Fibroblast of skin of abdomen (primary cell): Measurements from ENCODE around the gene LGALS9C.
"Not testable (repeated sequence)": the region's sequence is repeated elsewhere in the genome, so short reads cannot be mapped to it uniquely, and the experiment has no call there.

ENCODE experiments used
- DNase-seq: peaks from one replicate; pipeline ENCODE4 v3.0.0-alpha.2; 2013

LGALS9C gene

DNA sequence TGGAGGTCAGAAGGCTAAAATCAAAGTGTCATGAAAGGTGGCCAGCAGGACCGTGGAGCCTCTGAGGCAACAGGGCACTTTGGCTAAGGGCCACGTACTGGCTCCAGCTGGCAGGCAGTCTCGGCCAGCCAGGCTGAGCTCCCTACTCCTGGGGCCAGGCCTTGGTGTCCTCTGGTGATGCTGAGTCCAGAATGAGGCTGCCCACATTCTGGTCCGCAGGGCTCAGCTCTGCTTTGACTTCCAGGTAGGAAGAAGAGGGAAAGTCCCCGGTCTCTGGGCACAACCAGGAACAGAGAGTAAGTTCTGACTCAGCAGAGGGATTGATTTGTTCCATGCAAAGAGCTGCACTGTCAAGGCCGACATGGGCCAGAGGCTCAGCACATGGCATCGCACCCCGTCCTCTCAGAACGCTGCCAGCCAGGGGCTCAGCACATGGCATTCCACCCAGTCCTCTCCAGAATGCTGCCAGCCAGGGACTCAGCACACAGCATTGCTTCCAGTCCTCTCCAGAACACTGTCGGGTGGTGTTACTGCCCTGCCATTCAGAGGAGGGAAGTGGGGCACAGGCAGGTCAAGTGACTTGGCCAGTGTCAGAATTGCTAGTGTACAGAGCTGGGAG, 2.5 kb downstream of the LGALS9C start:
- not testable (repeated sequence) for DNase-seq

DNA sequence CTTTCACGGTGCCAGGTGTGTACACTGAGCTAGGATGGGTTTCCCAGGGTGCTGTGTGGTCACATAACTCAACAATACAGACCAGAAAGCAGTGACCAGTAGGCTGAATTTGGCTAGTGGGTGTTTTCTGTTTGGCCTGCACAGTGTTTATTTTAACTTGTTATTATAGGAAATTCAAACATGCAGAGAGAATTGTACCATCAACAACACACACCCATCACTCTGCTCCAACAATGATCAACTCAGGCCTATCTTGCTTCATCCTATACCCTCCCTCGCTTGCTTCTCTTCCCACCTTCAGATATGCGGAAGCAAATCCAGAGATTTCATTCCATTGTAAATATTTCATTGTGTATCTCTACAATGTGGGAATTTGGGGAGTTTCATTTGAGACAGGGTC, 5.2 kb downstream of the LGALS9C start:
- not testable (repeated sequence) for DNase-seq

DNA sequence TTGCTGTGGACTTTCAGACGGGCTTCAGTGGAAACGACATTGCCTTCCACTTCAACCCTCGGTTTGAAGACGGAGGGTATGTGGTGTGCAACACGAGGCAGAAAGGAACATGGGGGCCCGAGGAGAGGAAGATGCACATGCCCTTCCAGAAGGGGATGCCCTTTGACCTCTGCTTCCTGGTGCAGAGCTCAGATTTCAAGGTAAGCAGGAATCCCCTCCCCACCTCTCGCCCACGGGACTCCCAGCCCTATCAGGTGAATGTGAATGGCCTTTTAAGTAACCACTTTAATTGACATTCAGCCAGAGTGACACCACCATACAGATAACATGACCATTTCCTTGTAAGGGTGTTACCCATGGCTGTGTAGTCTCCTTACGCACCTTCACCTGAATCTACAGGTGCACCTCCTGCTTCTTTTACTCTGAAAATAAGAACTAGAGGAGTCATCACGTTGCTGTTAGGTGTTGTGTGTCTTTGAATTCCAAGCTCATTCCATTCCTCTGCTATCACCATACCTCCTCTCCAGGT, 9.4 kb downstream of the LGALS9C start:
- DNase-seq, result not testable (repeated sequence)

DNA sequence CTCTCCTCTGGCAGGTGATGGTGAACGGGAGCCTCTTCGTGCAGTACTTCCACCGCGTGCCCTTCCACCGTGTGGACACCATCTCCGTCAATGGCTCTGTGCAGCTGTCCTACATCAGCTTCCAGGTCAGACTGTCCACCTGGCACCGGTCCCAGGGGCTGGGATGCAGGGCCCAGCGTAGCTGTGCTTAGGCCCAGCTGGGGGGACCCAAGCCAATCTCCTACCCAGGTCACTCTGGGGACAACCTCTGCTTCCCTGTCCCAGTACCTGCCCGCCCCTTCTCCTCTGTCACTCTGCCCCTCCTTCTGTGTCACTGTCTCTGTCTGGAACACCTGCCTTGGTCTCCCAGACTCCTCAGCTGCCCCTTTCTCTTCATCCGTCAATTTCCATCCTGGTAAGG, 11.0 kb downstream of the LGALS9C start:
- not testable (repeated sequence) for DNase-seq

DNA sequence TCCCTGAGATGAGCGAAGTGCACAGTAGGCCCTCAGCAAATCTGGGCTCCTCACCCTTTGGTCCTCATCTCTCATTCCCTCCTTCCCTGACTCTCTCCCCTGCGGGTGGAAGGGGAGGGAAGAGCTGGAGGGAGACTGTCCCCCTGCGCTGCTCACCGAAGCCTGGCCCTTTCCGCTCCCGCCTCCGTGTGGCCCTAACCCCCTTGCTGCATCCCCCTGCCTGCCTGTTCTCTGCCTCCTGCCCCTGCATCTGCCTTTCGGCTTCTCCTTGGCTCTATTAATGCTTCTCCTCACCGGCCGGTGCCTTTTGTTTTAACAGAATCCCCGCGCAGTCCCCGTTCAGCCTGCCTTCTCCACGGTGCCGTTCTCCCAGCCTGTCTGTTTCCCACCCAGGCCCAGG, 12.0 kb downstream of the LGALS9C start:
- not testable (repeated sequence) for DNase-seq

DNA sequence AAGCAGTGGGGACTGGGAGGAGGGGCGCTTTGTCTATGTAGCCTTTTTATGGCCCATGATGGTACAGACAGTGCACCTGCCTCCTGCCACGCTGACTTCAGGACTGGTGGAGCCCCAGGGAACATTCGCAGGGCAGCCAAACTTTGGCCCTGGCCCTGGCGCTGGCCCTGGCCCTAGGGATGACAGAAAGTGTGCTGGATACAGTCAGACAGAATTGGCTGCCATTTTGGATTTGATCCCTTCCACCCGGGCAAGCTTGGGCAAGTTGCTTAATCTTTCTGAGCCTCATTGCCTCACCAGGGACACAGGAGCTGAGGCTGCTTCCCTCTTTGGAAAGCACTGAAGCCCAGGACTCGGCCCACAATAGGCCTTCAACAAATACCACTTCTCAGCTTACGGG, 13.4 kb downstream of the LGALS9C start:
- DNase-seq, result not testable (repeated sequence)

DNA sequence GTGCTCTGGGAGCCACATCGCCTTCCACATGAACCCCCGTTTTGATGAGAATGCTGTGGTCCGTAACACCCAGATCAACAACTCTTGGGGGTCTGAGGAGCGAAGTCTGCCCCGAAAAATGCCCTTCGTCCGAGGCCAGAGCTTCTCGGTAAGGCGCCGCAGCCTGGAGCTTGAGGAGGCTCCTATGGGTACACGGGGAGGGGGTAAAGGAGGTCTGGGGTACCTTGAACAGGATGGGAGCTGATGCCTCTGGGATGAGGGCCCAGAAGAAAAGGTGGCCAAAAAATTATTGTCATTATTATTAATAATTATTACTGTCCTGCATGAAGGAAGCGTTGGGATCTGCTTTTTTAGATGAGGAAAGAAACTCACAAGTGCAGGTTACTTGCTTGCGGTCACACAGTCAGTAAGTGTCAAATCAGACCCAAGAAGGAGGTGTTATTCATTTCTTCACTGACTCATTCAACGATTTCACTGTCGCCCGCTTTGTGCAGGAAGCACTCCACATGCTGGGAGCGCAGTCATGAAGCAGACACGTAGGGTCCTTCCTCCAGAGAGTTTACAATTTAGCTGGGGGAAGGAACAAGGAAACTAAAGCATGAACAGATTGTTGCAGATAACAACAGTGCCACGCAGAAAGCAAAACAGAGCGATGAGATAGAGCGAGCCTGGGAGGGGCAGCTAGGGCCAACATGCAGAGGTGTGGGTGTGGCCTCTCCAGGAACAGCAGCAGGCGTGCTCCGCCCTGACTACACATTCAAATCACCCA, 16.3 kb downstream of the LGALS9C start:
- not testable (repeated sequence) for DNase-seq

DNA sequence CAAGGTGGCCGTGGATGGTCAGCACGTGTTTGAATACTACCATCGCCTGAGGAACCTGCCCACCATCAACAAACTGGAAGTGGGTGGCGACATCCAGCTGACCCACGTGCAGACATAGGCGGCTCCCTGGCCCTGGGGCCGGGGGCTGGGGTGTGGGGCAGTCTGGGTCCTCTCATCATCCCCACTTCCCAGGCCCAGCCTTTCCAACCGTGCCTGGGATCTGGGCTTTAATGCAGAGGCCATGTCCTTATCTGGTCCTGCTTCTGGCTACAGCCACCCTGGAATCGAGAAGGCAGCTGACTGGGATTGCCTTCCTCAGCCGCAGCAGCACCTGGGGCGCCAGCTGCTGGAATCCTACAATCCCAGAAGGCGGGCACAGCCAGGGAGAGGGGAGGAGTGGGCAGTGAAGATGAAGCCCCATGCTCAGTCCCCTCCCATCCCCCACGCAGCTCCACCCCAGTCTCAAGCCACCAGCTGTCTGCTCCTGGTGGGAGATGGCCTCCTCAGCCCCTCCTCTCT, 17.7 kb downstream of the LGALS9C start:
- DNase-seq, result not testable (repeated sequence)

DNA sequence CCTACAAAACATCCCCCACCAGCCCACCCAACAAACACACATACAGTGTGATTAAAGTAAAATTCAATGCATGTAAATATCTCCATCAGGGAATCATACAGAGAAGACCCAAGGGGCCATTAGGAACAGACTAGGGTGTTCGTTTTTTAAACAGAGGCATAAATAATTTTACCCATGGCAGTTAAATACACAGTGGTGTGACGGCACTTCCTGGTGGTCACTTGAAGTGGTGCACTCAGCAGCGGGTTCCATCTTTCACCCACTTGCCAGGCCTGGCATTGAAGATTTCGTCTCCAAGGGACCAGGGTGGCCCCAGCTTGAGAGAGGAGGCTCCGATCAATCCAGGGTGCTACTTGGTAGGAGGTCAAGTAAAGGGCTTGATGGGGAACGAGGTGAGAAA, 20.5 kb downstream of the LGALS9C start:
- not testable (repeated sequence) for DNase-seq

DNA sequence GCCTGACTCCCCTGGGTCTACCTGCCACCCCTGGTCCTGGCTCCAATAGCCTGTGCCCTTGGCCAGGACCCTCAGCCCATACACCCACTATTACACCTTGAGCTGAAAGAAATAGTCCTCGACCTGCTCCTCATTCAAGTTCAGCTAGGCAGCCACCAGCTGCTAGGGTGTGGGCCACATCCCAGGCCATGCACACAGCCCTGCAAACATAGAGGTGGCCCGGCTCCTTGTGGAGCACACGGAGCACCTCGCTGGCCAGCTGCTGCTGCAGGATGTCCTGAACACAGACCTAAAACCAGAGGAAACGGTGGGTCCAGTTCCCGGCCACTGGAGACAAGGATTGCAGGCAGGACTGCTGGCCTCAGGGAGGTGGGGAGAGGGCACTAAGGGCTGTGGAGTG, 22.5 kb downstream of the LGALS9C start:
- not testable (repeated sequence) for DNase-seq

DNA sequence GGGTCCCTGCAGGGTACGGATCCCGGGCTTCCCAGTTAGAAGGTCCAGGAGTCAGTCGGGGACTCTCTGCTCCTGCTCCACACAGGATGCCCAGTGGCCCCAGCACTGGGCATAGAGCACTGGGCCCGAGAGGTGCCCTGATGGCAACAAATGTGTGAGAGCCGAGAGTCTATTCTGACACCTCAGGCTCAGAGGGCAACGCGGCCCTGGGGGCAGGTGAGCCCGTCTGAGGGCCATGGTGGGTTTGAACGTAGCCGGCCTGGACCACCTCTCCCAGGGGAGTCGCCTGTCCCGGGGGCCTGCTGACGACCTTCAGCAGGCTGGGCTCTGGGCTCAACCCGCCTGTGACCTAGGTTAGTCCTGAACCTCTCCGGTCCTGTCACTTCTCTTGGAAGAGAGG, 23.2 kb downstream of the LGALS9C start:
- not testable (repeated sequence) for DNase-seq

DNA sequence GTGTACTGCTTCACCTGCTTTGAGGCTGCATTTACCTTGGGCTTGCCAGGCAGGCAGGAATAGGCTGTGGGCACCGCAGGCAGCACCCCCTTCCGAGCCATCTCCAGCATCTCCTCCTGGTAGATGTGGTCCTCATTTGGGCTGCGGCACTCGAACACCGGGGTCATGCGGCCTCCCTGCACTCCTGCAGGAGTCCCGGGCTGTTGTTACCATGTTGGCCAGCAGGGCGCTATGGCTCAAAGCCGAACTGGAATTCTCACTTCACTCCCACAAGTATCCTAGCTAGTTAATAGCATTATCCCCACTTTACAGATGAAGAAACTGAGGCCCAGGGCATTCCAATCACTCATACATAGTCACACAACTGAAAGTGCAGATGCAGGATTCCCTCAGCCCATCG, 23.7 kb downstream of the LGALS9C start:
- not testable (repeated sequence) for DNase-seq

DNA sequence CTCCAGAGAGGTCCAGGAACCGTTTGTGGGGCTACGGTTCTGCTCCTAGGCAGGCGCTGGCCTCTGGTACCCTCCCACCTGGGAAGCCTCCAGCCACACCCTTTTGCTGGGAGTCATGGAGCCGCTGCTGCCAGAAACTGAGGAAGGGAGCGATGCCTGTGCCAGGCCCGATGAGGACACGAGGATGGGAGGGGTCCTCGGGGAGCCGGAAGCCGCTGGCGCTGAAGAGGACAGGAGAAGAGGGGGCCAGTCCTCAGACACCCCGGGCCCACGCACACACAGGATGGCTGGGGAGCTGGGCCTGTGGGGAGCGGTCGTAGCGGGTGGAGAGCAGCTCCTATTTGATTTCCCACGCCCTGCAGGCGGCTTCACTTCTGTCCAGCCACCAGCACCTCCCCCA, 24.2 kb downstream of the LGALS9C start:
- not testable (repeated sequence) for DNase-seq

DNA sequence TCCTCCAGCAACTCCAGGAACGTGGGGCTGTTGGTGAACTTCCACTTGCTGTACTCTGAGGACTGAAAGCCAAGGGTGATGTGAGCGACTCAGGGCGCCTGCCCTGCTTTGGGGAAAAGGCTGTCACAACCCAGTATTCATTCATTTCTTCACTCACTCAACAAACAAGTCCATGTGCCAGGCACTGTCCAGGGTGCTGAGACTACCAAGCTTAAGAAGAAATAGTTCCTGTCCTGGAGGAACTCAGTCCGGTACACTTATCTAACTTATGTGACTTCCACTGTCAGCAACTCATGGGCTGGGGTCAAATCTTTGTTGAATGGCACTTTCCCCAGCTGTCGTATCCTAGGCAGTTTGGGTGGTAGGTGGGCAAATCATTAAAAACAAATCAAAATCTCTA, 26.6 kb downstream of the LGALS9C start:
- DNase-seq, result not testable (repeated sequence)

DNA sequence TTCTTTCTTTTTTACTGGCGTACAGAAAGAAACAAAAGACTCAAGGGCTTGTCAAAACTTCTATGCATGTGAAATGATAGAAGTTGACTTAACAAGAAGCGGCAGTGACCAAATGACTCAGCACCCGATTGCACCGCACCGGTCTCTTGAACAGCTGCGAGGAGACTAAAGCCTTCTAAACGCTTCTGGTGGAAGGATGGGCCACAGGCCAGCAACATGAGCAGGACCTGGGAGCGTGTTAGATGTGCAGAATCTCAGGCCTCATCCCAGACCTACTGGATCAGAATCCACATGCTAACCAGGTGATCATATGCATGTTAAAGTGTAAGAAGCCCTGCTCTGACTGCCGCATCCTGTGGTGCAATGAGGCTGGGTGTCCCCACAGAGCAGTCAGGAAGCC, 31.1 kb downstream of the LGALS9C start:
- DNase-seq, result not testable (repeated sequence)

DNA sequence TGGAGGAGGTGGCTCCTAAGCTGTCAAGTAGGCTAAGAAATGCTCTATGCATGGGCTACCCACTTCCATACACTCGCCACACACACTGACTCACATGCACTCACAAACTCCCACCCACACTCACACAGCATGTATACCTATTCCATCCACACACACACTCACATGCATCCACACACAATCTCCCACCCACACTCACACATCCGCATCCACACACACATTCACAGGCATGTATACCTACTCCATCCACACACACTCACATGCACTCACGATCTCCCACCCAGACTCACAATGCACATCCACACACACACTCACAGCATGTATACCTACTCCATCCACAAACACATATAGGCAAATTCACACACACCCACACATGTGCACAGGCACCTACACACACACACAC, 32.1 kb downstream of the LGALS9C start:
- DNase-seq, result not testable (repeated sequence)

DNA sequence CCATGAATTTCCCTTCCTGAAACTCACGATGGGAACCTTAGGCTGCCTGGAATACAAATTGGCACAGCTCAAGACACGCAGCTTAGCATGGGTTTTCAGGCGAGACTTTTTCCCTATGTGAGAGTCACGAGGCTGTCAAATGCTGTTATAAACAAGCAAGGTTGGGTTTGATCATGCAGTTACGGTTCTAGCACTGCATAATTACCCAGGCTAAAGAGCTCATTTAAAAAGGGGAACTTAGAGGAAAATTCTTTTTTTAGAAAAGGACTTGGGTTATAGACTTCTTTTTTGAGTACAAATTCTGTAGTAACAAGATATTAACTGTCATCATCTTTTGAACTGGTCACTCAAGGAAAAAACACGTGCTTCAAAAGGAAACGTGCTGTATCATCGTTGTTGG, 44.5 kb downstream of the LGALS9C start:
- not testable (repeated sequence) for DNase-seq

DNA sequence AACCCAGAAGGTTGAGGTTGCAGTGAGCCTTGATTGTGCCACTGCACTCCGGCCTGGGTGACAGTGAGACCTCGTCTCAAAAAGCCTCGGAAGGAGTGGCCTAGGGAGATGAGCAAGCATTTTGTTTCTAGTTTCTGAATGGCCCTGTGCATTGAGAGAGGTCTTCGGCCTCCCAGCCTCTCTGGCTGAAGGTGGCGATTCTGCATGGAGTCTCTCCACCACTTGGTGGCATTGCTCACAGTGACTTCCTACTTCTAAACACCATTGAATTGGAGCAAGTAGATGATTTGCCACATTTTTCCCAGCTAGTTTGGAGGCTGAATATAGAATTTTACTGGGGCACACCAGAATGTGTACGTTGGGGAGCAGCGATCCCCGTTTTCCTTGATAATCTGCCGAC, 48.4 kb downstream of the LGALS9C start:
- not testable (repeated sequence) for DNase-seq

DNA sequence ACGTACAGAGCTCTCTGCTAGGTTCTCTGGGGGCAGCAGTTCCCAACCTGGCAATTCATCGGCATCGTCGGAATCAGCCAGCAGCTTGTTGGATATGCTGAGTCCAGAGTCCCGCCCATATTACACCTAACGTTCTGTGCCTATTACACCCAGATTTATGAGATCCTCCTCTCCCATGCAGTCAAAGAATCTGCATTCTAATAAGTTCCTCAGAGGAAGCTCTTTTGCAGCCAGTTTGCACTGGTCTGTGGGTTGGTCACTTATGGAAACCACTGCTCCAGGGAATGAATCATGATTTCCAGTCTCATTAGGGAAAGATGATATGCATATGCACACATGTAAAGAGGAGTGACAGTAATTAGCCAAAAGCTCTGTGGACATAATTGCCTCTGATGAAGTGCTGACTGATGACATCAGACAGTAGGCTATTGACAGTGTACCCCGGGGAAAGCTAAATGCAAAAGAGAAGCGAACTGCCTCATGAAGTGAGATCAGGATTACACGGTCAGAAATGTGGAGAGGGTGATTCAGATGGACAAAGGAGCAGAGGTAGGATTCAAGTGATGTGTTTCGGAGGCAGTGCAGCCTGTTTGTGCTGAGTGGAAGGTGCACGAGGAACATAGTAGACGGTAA, 49.7 kb downstream of the LGALS9C start:
- DNase-seq, result not testable (repeated sequence)

DNA sequence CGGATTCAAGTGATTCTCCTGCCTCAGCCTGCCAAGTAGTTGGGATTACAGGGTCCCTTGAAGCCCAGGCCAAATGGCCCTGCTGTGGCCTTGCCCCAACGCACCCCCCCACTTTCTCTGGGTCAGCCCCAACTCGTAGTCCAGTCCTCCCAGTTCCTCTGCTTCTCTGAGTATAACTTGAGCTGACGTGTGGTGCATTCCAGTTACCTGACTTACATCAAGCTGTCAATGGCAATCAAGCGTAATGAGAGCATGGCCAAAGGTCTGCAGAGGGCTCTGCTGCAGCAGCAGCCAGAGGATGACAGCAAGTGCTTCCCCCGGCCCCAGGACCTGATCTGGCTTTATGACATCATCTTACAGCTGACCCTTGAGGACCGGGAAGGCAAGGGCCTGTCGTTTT, 50.8 kb downstream of the LGALS9C start:
- not testable (repeated sequence) for DNase-seq

DNA sequence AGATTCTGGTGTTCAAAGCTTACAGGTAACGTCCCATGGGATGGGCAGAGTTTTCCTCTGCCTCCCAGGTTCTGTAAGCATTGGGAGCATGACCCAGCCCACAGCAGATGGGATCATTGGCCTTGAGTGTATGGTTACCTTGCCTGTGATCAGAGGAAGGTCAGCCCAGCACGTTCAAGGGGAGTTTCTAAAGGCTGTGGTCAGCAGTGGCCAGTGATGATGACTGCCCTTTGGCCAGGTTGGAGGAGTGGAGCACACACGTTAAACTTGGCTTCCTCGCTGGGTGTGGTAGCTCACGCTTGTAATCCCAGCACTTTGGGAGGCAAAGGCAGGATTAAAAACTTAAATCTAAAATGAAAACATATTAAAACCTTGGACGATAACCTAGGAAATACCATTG, 51.8 kb downstream of the LGALS9C start:
- DNase-seq, result not testable (repeated sequence)

DNA sequence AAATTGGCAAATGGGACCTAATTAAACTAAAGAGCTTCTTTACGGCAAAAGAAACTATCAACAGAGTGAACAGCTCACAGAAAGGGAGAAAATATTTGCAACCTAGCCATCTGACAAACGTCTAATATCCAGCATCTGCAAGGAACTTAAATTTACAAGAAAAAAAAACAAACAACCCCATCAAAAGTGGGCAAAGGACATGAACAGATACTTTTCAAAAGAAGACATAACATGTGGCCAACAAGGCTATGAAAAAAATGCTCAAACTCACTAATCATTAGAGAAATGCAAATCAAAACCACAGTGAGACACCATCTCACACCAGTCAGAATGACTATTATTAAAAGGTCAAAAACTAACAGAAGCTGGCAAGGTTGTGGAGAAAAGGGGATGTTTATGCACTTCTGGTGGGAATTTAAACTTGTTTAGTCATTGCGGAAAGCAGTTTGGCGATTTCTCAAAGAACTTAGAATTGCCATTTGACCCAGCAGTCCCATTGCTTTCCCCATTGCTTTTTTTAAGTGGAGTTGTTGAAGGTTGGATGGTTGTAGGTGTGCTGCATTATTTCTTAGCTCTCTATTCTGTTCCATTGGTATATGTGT, 52.4 kb downstream of the LGALS9C start:
- not testable (repeated sequence) for DNase-seq

DNA sequence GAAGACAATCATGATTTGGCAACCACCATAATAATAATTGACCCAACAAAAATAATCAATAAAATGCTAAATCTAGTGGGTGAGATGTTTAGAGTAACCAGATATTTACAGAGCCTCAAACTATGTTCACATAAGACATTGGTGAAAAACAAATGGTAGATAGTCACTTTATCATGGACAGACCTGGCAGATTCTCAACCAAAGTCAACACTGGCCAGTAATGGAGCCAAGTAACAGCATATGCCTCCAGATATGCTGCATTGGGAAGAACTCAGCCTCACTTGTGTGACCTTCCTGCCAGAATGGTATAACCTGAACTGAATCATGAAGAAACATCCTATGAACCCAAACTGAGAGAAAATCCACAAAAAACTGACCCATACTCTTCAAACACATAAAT, 53.8 kb downstream of the LGALS9C start:
- DNase-seq, result not testable (repeated sequence)
